Endothelial cell of umbilical vein (primary cell): ENCODE results near the gene DDX24.

ENCODE experiments used
- CTCF ChIP-seq, 2 donors: IDR thresholded peaks; 1 replicate in 1 of 2; 2 replicates in 1 of 2; pipeline ENCODE4 v1.5.1; 2011; ENCODE audit warnings: low read length in 2 of 2, mild to moderate bottlenecking in 2 of 2, moderate library complexity in 2 of 2, control low read depth in 1 of 2, inconsistent platforms in 1 of 2, low read depth in 1 of 2; ENCODE audit not compliant: insufficient read depth in 1 of 2; ENCODE audit errors: extremely low read depth in 1 of 2
- EZH2 ChIP-seq: IDR thresholded peaks from 2 replicates; pipeline ENCODE4 v1.6.1; 2012; ENCODE audit warnings: borderline replicate concordance, low read depth, mild to moderate bottlenecking, moderate library complexity, low read length, inconsistent platforms; ENCODE audit not compliant: severe bottlenecking
- FOS ChIP-seq: IDR thresholded peaks from 2 replicates; pipeline ENCODE4 v1.6.1; 2011; ENCODE audit warnings: mild to moderate bottlenecking, low read length, moderate library complexity, borderline replicate concordance; ENCODE audit not compliant: insufficient read depth
- GATA2 ChIP-seq: IDR thresholded peaks from 2 replicates; pipeline ENCODE4 v1.7.0; 2011; ENCODE audit warnings: low read depth, mild to moderate bottlenecking, moderate library complexity, mixed read lengths, low read length; ENCODE audit not compliant: insufficient read length, insufficient read depth
- JUN ChIP-seq: IDR thresholded peaks from 2 replicates; pipeline ENCODE4 v1.6.1; 2011; ENCODE audit warnings: borderline replicate concordance, low read depth; ENCODE audit not compliant: insufficient read length, insufficient read depth
- MAX ChIP-seq: IDR thresholded peaks from 2 replicates; pipeline ENCODE4 v1.6.1; 2011; ENCODE audit not compliant: insufficient read depth, insufficient read length
- MYC ChIP-seq: IDR thresholded peaks from one replicate; pipeline ENCODE4 v1.6.1; 2011; ENCODE audit warnings: mild to moderate bottlenecking, low read depth, low read length
- POLR2A ChIP-seq: IDR thresholded peaks from 2 replicates; pipeline ENCODE4 v1.6.1; 2012; ENCODE audit warnings: low read depth, mild to moderate bottlenecking, control low read depth, low read length
- POLR2AphosphoS5 ChIP-seq: IDR thresholded peaks from 2 replicates; pipeline ENCODE4 v1.6.1; 2012; ENCODE audit warnings: low read depth, mild to moderate bottlenecking, control low read depth, low read length, moderate library complexity; ENCODE audit not compliant: insufficient read depth

- TF ChIP-seq EZH2 (no peak), CTCF (IDR thresholded peaks at IDR 0.05; ENCODE audit: extremely low read depth in 1 of 2, insufficient read depth in 1 of 2, low read depth in 1 of 2, low read length in 2 of 2) (no peak), POLR2A (no peak), JUN (no peak), MAX (no peak), MYC (no peak), FOS (no peak), POLR2AphosphoS5 (no peak), GATA2 (no peak)
Observed at GRCh38 chr14:94112513-94113063, 31.6 kb upstream of the DDX24 start.
